Omental fat pad (tissue), 4 donors: ENCODE measurements around the gene FBN2. TPM values are rescaled to one million over a fixed set of nuclear protein-coding genes. Genes with fewer than 3 reads are reported as not detected.
"Not testable (repeated sequence)": the region's sequence is repeated elsewhere in the genome, so short reads cannot be mapped to it uniquely, and the experiment has no call there.

Source experiments
- ATAC-seq: fragments of 150-250 bp; one replicate; pipeline ENCODE4 v1.9.1; 2016; ENCODE audit warnings: mild to moderate bottlenecking, moderate library complexity; ENCODE audit not compliant: low FRiP score
- DNase-seq: peaks from one replicate; pipeline ENCODE4 v3.0.0-alpha.2; 2019; ENCODE audit warnings: low spot score
- CTCF ChIP-seq, 3 donors: fragments of 450-650 bp; IDR thresholded peaks; one replicate each; pipeline ENCODE4 v1.5.1; 2016 to 2017; ENCODE audit warnings: antibody characterized with exemption in 3 of 3, mild to moderate bottlenecking in 3 of 3, moderate library complexity in 2 of 3
- total RNA-seq, 4 donors: library from RNA; depleted of rRNA; stranded (reverse); fragments of >200 nt; gene quantifications; one replicate each; pipeline ENCODE4 v1.1.0, GENCODE V29; 2016

The FBN2 gene
- total RNA-seq, 4 donors from 2014 or later: 0.56 to 3.2 (median 0.79) TPM

GRCh38 chr5:128522336-128522735, 15.7 kb downstream of the FBN2 start:
- no peak for TF ChIP-seq CTCF (IDR thresholded peaks at IDR 0.05)
- no peak for ATAC-seq
- DNase-seq: no peak

DNA sequence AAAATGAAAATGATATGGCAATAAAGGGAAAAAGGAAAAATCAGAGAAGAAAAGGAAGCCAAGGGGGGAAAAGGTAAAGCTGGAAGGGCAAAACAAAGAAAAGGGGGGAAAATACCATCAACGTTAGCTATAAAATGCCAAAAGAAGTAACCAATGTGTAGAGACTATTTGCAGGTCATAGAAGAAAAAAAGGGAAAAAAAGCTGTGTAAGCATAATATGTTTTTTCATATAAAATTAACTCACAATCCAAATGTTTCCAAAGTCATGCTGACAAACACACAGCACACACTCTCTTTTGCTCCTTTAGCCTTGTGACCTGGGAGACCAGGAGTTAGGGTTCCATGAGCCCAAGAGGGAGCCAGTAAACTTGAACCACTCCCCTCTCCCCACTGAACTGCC, 18.2 kb downstream of the FBN2 start:
- no peak for TF ChIP-seq CTCF (IDR thresholded peaks at IDR 0.05)
- no peak for DNase-seq

DNA sequence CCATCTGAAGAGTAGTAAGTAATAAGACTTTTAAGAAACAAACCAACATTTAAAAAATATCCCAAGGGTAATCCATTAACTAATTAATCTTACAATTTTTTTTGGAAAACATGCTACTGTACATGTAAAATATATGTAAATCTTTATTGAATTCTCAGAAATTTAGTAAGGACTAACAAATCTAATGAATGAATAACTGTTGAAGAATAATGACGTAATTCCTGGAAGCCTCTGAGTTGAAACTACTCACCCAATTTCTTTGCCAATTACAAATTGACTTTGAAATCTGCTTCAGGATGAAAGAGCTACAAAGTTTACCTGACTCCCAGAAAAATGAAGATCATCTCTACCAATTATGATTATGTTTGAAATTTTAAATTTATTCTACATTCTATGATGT, 21.1 kb downstream of the FBN2 start:
- DNase-seq (no peak), ATAC-seq (no peak)
- TF ChIP-seq CTCF (IDR thresholded peaks at IDR 0.05): no peak

More for the DNA sequence above, 18.2 kb downstream of the FBN2 start:
- ATAC-seq: no peak

GRCh38 chr5:128513806-128514205, 24.2 kb downstream of the FBN2 start:
- no peak for TF ChIP-seq CTCF (IDR thresholded peaks at IDR 0.05)
- ATAC-seq: no peak
- DNase-seq: no peak

GRCh38 chr5:128512894-128513293, 25.2 kb downstream of the FBN2 start:
- ATAC-seq (no peak), DNase-seq (no peak)
- no peak for TF ChIP-seq CTCF (IDR thresholded peaks at IDR 0.05)

DNA sequence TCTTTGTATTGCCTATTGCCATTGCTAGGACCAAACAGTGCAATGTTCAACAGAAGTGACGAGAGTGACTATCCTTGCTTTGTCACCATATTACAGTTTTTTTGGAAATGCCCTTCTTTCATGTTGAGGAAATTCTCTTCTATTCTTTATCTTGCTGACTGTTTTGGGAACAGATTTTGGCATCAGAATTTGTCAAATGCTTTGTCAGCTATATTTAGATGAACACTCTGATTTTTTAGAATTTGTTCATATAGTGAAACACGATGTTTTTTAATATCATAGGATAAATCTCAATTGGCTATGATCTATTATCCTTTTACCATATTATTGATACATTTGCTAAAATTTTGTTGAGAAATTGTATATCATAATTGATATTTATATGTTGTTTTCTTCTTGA, 31.4 kb downstream of the FBN2 start:
- DNase-seq (no peak), ATAC-seq (no peak)
- TF ChIP-seq CTCF (IDR thresholded peaks at IDR 0.05): no peak

DNA sequence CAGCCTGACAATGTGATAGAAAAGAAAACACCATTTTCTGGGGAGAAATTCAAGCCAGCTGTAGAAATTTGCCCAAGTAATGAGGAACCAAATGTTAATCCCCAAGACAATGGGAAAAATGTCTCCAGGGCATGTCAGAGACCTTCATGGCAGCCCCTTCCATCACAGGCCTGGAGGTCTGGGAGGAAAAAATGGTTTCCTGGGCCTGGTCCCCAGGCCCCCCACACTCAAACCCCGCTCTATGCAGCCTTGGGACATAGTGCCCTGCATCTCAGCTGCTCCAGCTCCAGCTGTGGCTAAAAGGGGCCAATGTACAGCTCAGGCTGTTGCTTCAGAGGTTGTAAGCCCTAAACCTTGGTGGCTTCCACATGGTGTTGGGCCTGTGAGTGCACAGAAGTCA, 34.3 kb downstream of the FBN2 start:
- not testable (repeated sequence) for ATAC-seq, DNase-seq
